Subcutaneous adipose tissue (tissue), 4 donors: ENCODE measurements around the gene NHLH1. TPM values are rescaled to one million over a fixed set of nuclear protein-coding genes. Genes with fewer than 3 reads are reported as not detected.

Source experiments
- total RNA-seq, 4 donors: library from RNA; depleted of rRNA; stranded (reverse); fragments of >200 nt; gene quantifications; one replicate each; pipeline ENCODE4 v1.1.0, GENCODE V29; 2016
- TF ChIP-seq, protein P1 (sequence below): fragments of 450-650 bp; IDR thresholded peaks from one replicate; pipeline ENCODE4 v1.5.1; 2016; ENCODE audit warnings: low read depth, mild to moderate bottlenecking, control low read depth, antibody characterized with exemption, moderate library complexity

The NHLH1 gene
- total RNA-seq, 4 donors from 2014 or later = 0.17 to 1.5 TPM; not detected in 2

DNA sequence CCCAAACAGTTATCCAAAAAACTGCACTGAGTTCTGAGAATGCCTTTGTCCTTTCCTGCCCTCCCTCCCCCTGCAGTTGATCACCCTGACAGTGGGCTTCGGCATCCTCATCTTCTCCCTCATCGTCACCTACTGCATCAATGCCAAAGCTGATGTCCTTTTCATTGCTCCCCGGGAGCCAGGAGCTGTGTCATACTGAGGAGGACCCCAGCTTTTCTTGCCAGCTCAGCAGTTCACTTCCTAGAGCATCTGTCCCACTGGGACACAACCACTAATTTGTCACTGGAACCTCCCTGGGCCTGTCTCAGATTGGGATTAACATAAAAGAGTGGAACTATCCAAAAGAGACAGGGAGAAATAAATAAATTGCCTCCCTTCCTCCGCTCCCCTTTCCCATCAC is 8.8 kb upstream of the NHLH1 start:
- TF ChIP-seq, protein P1, sequence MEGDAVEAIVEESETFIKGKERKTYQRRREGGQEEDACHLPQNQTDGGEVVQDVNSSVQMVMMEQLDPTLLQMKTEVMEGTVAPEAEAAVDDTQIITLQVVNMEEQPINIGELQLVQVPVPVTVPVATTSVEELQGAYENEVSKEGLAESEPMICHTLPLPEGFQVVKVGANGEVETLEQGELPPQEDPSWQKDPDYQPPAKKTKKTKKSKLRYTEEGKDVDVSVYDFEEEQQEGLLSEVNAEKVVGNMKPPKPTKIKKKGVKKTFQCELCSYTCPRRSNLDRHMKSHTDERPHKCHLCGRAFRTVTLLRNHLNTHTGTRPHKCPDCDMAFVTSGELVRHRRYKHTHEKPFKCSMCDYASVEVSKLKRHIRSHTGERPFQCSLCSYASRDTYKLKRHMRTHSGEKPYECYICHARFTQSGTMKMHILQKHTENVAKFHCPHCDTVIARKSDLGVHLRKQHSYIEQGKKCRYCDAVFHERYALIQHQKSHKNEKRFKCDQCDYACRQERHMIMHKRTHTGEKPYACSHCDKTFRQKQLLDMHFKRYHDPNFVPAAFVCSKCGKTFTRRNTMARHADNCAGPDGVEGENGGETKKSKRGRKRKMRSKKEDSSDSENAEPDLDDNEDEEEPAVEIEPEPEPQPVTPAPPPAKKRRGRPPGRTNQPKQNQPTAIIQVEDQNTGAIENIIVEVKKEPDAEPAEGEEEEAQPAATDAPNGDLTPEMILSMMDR = no peak

DNA sequence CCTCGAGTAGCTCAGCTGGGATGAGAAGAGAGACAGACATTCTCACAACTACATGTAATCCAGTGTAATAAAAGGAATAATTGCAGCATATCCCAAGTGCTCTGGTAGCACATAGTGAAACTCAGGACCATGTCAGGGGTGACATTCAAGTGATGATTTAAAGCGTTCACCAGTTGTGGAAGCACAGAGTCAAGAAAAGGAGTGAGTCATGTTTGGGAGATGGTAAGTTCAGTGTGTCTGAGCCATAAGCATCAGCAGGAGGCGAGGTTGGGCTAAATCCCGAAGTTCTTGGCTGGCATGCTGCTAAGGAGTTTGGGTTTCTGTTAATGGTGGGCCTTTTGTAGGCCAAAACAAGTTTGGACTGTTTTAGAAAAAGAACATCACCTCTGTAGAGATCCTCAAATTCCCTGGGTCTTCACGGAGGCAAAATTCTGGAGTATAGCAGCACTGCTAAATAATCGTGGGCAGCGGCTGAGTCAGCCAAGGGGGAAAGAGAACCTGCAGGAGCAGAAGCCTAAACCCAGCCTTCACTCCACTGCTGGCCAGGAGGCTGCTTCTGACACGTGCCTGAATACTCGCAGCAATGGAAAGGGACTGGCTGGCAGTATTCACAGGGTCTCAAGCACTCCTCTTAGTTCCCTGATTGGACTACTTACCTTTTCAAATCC is 7.2 kb upstream of the NHLH1 start:
- TF ChIP-seq, protein P1 = no peak

DNA sequence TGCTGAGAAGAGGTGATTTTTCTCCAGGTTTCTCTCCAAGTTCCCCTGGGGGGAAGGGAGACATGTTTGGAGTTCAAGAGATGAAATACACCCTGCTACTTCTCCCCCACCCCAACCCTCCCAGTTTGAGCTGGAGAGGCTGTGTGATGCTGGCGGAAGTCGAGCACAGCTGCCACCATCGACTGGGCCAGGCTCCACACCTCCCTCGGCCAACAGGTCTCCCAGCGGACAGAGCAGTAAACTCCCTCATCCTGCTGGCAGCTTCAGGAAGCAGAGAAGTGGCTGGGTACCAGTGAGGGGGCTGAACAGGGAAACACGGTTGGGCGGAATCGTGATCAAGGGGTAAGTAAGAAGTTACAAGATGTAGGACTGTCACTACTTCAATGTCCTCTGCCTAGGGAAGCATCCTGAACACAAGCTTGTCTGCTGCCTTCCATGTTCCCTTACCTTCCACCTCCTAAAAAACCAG is 6.6 kb upstream of the NHLH1 start:
- TF ChIP-seq, protein P1 = no peak

DNA sequence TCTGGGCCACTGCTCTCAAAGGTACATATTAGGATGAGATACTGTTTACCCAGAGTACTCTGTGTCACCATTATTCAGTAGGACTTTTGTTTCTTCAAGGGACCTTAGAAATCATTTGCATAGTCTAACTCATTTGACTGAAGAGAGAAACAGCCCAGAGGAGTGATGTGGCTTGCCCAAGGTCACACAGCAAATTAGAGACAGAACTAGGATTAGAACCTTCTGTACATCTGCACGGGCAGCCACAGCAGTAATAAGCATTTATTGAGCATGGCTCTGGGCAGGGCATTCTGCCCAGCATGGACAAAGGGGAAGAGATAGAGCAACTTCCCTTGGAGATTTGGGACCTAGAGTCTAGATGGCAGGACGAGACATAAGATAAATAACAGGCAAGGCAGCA is 5.7 kb upstream of the NHLH1 start:
- TF ChIP-seq, protein P1 = no peak

DNA sequence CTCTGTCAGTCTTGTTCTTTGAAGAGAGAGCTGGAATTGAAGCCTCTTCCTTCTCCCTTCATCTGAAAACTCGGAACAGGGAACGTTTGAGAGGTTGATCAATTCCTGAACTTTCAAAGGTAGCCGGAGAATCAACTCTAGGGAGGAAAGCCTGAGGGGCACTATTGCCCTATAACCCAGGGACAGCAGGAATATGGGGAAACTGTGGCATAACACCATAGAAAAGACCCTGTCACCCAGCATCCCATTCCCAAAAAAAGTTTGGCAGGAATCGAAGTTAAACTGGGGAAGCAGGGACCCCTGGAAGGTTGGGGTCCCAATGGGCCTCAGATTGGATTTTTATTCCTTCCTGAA is 5.1 kb upstream of the NHLH1 start:
- TF ChIP-seq, protein P1 = no peak

DNA sequence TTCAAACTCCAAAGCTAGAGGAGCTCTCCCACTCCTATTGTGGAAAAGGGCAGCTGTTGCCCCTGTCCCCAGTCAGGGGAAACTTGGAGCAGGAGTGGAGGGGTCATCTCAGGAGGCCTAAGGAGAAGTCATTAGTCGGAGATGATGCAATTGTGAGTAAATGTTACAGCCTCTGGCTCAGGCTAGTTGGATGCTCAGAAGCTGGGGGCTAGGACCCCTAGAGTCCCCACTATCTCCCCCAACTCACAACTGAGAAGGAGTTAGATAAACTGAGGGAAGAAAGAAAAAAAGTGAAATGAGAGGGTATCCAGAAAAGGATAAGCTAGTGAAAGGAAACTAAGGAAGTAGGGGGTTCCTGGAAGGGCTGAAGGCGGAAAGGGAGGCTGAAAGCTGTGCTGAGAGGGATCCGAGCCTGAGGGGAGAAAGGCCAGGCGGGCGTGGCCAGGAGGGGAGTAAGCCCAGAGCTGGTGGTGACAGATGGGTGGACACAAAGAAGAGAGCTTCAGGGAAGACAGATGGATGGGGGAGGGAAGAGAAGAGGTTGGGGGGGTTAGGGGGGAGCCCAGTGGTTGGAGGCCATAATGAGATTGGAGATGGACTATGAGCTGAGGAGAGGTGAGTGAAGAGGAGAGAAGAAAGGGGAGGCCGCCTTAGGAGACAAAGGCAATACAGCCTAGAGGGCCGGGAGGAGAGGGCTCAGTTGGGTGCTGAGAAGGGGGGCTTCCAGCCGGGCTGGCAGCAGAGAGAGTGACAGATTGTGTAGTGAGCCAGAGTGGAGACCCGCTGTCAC is 4.5 kb upstream of the NHLH1 start:
- TF ChIP-seq, protein P1 = no peak

DNA sequence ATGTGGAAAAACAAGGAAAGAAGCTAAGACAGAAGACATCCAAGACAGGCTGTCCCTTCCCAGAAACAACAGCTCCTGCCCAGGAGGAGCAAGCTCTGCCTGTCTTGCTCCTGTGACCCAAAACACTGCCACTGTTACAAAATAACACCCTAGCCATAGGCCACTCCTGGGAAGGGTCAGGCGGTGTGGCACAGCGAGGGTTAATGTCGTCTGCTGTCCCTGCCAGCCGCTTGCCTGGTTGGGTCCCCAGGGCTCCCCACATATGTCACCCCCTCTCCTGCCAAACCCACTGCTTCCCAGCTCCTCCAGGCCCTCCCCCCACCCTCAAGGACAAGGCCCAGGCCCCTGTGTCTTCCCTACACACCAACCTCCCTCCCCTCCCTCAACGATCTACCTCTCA is 3.9 kb upstream of the NHLH1 start:
- TF ChIP-seq, protein P1 = no peak
